Ovary (tissue), 9 donors: ENCODE measurements around the gene GRIN2D. TPM values are rescaled to one million over a fixed set of nuclear protein-coding genes. Genes with fewer than 3 reads are reported as not detected.
"Not testable (repeated sequence)": the region's sequence is repeated elsewhere in the genome, so short reads cannot be mapped to it uniquely, and the experiment has no call there.

Source experiments
- DNase-seq, 5 donors: peaks; one replicate each; pipeline ENCODE4 v3.0.0-alpha.2; 2019 to 2020
- H3K27ac ChIP-seq, 2 donors: fragments of 200-600 bp; one replicate each; pipeline versions ENCODE4 v1.5.1 to v1.8.0; 2019 to 2022
- H3K27me3 ChIP-seq: fragments of 200-600 bp; one replicate; pipeline ENCODE4 v1.8.0; 2022
- H3K36me3 ChIP-seq: fragments of 200-600 bp; sonication (generic); one replicate; pipeline ENCODE4 v1.5.1; 2019
- H3K4me1 ChIP-seq: one replicate; pipeline ENCODE4 v1.8.1; 2013; ENCODE audit warnings: mild to moderate bottlenecking, moderate library complexity; ENCODE audit not compliant: insufficient read depth
- H3K4me3 ChIP-seq: fragments of 200-600 bp; sonication (generic); one replicate; pipeline ENCODE4 v1.5.1; 2017
- H3K9me3 ChIP-seq, 2 donors: fragments of 200-600 bp in 1 of 2; sonication (generic) in 1 of 2; one replicate each; pipeline versions ENCODE4 v1.5.1 to v1.8.1; 2013 to 2019; ENCODE audit warnings: mild to moderate bottlenecking in 1 of 2, moderate library complexity in 1 of 2
- CTCF ChIP-seq, 3 donors: fragments of 450-650 bp in 2 of 3; fragments of 200-600 bp in 1 of 3; IDR thresholded peaks; one replicate each; pipeline versions ENCODE4 v1.5.1 to v1.8.0; 2016 to 2022; ENCODE audit warnings: antibody characterized with exemption in 3 of 3, mild to moderate bottlenecking in 1 of 3
- EP300 ChIP-seq: sonication (generic); formaldehyde crosslinking; IDR thresholded peaks from one replicate; pipeline ENCODE4 v1.6.1; 2017; ENCODE audit warnings: antibody characterized with exemption
- POLR2A ChIP-seq: fragments of 450-650 bp; IDR thresholded peaks from one replicate; pipeline ENCODE4 v1.6.1; 2017; ENCODE audit warnings: antibody characterized with exemption, mild to moderate bottlenecking, moderate library complexity
- WGBS, 3 donors: extraction: QIAGEN DNeasy Blood & Tissue Kit in 1 of 3; methylation state at CpG; one replicate each; pipeline versions ENCODE4 v1.1.5 to v1.1.7; 2013 to 2017; 5-methylcytosine and 5-hydroxymethylcytosine counted together
- intact Hi-C, 4 donors: fragments of 100-400 bp; cut with DNase I; formaldehyde crosslinking; loops; one replicate each; pipeline versions ENCODE4 v1.11.0 to v1.15.1; 2022 to 2023
- polyA plus RNA-seq, 2 donors: library from polyadenylated mRNA; stranded (reverse); fragments of 200-250 nt in 1 of 2; fragments of 350-450 nt in 1 of 2; fragmentation: Illumina TruSeq in 1 of 2; extraction: RNeasy Lipid Tissue Mini Kit (QIAGEN cat#74804) in 1 of 2; gene quantifications; one replicate each; pipeline ENCODE4 v1.2.3, GENCODE V29; 2013 to 2014
- total RNA-seq, 7 donors: library from RNA; depleted of rRNA in 2 of 7; stranded (reverse); fragments of >200 nt in 2 of 7; fragmentation: NEBNext Ultra II Directional in 3 of 7; extraction: Animal tissue kit (Norgen Biotek cat#: 25700) in 3 of 7; gene quantifications; one replicate each; pipeline versions ENCODE4 v1.1.0 to v1.2.4, GENCODE V29; 2016 to 2023
- donor health status: DM: no; HTN: no; CAD: no; lungs with moderate emphysema.
- donor health status: DM: no; HTN: no; CAD: no.
- donor health status: Bipolar disorder and iron deficiency.
- donor health status: DM: yes; HTN: yes; CAD: no.
- donor health status: DM: no; HTN: no; CAD: no.
- donor health status: DM: yes; HTN: yes; CAD: no.

Gene GRIN2D
- total and polyA plus RNA-seq, 9 donors: 0.10 to 0.32 (median 0.12) TPM; not detected in 1

DNA sequence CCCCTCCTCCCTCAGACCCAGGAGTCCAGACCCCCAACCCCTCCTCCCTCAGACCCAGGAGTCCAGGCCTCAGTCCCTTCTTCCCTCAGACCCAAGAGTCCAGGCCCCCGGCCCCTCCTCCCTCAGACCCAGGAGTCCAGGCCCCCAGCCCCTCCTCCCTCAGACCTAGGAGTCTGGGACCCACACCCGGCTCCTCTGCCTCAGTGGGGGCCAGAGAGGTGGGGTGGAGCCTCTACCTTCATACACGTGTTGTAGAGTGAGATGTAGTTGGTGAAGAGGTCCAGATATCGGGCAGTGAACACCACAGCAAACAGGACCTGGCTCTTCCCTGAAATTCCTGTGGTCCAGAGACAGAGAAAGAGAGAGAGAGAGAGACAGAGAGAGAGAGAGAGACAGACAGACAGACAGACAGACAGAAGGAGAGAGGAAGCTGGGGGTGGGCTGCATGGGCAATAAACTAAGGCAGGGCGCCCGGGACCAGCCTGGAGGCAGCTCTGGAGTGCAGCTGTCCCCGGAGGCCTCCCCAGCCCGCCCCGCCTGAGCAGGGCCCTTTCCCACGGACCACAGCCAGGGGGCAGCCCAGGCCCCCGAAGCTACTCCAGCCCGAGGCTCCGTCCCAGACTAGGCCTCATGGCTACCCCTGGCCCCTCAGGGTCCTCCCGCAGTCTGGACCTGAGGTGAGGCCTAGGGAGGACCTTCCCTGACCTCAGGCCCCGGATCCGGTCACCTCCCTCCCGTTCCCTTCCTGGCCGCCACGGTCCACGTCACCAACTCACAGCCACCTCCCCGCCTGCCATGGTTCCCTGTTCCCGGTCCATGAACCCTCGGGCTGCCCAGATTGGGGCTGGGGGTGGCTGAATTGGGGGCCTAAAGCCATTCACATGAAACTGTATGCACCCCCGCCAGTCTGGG lies 3.0 kb upstream of the GRIN2D start:
- Histone ChIP-seq H3K4me1 (peaks cover 9% of the 10 kb centered on the region), H3K36me3 (no peaks in the 10 kb centered on the region), H3K9me3 (no peaks in the 10 kb centered on the region), H3K27ac (peak overlapping the region; percentile 87 to 90), H3K4me3 (peak overlapping the region; percentile 73), H3K27me3 (no peaks in the 10 kb centered on the region)
- TF ChIP-seq EP300 (no peak), CTCF (IDR thresholded peaks at IDR 0.05) (peak; percentile 64 to 71 (median 65)), POLR2A (no peak)
- DNase-seq: peak; percentile 49 to 74 (median 64)
- whole genome bisulfite sequencing, 3 donors: 1% methylated on average over 21 to 24 of the region's 24 CpGs
- intact Hi-C loops: no loop called here

DNA sequence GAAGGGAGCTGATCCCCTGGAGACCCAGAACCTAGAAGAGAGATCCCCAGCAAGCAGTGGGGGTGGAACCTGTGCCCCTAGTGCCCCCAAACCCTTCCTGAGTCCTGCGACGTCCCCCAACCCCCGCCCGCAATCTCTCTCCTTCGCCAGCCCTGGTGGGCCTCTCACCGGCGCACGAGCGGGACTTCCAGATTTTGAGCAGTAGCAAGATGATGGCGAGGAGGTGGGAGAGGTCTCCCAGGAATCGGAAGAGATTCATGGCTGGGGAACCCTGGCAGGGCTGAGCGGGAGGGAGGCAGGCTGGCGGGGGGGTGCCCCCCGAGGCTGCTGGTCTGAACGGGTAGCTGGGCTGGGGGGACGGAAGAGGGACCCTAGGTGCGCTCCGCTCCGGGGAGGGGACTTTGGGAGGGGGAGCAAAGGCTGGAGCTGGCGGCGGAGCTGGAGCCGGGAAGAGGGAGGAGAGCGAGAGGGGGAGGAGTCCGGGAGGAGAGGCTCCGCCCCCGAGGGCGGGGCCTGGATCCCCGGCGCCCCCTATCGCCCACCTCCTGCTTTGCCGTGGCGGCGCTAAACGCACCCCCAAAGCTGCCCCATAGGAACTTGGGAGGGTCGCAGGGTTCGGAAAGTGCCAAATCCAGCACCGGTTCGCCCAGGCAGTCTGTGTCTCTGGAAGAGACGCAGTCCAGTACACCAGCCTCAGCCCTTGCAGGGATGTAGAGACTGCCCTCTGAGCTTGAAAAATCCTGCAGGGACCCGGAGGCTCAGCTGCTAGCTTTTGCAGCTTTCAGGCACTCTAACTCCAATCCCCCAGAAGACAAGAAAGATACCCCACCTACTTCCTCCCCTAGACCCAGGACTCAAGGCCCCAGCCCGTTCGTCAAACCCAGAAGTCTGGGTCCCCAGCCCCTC lies 2.1 kb upstream of the GRIN2D start, which contains the start of gene KDELR1:
Gene KDELR1 (minus strand): TSS at position 452 of the 906 bp plus-strand sequence. CDS start 193 bp downstream, at position 259.
- H3K27me3 ChIP-seq: no peaks in the 10 kb centered on the region
- peak within 1 kb of the TSS; percentile 87 to 90 for H3K27ac ChIP-seq
- DNase-seq: peak; percentile 81 to 90 (median 85)
- H3K4me3 ChIP-seq: peak within 1 kb of the TSS; percentile 73
- intact Hi-C loops: no loop called here
- peaks cover 9% of the 10 kb centered on the region for H3K4me1 ChIP-seq
- TF ChIP-seq EP300: no peak
- TF ChIP-seq POLR2A: peak; percentile 77
- TF ChIP-seq CTCF (IDR thresholded peaks at IDR 0.05): peak; percentile 87 to 93 (median 89)
- WGBS, 3 donors: 2 to 5% (median 3%) methylated on average over 40 to 42 of the region's 42 CpGs
- no peaks in the 10 kb centered on the region for H3K9me3 ChIP-seq
- H3K36me3 ChIP-seq: no peaks in the 10 kb centered on the region

DNA sequence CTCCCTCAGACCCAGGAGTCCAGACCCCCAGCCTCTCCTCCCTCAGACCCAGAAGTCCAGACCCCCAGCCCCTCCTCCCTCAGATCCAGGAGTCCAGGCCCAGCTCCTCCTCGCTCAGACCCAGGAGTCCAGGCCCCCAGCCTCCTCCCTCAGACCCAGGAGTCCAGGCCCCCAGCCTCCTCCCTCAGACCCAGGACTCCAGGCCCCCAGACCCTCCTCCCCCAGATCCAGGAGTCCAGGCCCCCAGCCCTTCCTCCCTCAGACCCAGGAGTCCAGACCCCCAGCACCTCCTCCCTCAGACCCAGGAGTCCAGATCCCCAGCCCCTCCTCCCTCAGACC lies 1.5 kb upstream of the GRIN2D start:
- H3K4me1 ChIP-seq, H3K4me3 ChIP-seq, H3K36me3 ChIP-seq, H3K9me3 ChIP-seq, H3K27me3 ChIP-seq, DNase-seq, intact Hi-C loops, H3K27ac ChIP-seq: not testable (repeated sequence)
- whole genome bisulfite sequencing, 3 donors: 43 to 62% (median 56%) methylated on average over 1 of the region's 1 CpG

DNA sequence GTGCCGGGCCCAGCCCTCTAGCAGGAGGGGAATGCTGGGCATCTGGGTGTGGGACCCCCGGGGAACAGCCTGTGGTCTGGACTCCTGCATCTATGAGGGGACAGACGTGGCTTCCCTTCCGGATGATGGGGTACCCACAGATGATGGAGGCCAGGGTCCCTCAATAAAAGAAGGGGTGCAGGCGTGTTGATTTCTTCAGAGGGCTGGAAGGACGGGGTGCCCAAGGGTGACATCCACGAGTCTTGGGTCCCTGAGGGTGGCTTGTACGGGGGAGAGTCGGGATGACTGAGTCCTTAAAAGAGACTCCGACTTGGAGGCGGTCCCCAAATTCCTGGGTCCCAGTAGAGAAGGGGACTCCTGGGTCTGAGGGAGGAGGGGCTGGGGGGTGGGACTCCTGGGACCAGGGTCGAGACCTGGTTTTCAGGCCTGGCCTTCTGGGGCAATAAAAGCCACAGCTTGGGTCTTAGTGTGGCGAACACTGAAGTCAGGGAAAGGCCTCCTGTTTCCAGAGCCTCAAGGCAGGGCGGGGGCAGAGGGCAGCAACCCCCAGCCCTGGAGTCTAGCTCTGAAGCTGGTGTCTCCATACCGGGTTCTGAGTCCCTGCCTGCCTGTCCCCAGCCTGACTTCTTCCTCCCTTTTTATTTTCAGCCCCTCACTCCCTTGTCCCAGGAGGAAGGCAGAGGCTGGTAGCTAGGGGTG lies 459 bp upstream of the GRIN2D start:
- Histone ChIP-seq H3K27ac (no peak overlapping the region), H3K4me3 (no peak overlapping the region)
- intact Hi-C loops: no loop called here

More for the DNA sequence above, 459 bp upstream of the GRIN2D start:
- 78 to 84% (median 82%) methylated on average over 15 of the region's 15 CpGs for WGBS, 3 donors
- DNase-seq: no peak
- TF ChIP-seq EP300: no peak
- no peak for TF ChIP-seq CTCF (IDR thresholded peaks at IDR 0.05)
- TF ChIP-seq POLR2A: no peak
- H3K27me3 ChIP-seq: peaks cover 2% of the 10 kb centered on the region
- no peaks in the 10 kb centered on the region for H3K9me3 ChIP-seq
- H3K36me3 ChIP-seq: no peaks in the 10 kb centered on the region
- H3K4me1 ChIP-seq: peaks cover 9% of the 10 kb centered on the region
